HFF-Myc (cell line): Measurements from ENCODE around the gene GLDN.

ENCODE experiments used
- DNase-seq: peaks from one replicate; pipeline ENCODE4 v3.0.0-alpha.2; 2011; ENCODE audit warnings: low read depth; ENCODE audit errors: extremely low read depth
- H3K4me3 ChIP-seq: replicated peaks from 2 replicates; pipeline ENCODE4 v1.5.1; 2011; ENCODE audit warnings: low read depth, mild to moderate bottlenecking, control low read depth, low read length
- TF ChIP-seq, protein P1 (sequence below): IDR thresholded peaks from 2 replicates; pipeline ENCODE4 v1.5.1; 2012; ENCODE audit warnings: mild to moderate bottlenecking, low read depth, low read length, control low read depth; ENCODE audit errors: missing control alignments

Gene GLDN

DNA sequence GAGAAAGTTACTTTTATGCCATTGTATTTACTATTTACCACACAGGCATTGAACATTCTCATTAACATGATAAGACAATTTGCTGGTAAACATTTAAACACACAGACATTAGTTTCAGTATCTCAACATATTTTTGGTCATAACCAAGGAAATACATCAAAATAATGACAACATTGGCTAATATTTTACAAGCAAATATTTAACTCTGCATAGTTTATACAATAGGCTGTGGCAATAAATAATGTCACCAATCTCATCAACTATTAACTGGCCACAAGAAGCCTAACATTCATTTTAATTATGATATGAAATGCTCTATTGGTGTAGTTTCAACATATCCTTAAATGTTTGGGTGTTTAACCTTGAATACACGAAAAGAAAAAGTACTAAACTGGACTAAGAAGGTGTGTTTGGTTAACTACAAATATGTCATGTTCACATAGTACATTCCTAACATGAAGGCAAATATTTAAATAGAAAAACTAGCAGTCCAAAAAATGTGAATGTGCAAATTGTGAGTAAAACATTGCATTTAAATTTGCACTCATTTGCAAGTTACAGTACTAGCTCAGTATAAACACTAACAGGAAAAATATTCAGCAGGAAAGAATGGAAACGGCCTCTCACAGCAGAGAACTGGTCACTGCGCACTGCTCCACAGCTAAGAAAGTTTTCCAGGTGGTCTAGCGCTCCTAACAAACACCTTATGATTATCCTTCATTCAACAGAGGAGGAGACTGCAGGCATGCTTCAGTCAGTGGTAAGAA lies 106.6 kb downstream of the GLDN start:
- TF ChIP-seq, protein P1, sequence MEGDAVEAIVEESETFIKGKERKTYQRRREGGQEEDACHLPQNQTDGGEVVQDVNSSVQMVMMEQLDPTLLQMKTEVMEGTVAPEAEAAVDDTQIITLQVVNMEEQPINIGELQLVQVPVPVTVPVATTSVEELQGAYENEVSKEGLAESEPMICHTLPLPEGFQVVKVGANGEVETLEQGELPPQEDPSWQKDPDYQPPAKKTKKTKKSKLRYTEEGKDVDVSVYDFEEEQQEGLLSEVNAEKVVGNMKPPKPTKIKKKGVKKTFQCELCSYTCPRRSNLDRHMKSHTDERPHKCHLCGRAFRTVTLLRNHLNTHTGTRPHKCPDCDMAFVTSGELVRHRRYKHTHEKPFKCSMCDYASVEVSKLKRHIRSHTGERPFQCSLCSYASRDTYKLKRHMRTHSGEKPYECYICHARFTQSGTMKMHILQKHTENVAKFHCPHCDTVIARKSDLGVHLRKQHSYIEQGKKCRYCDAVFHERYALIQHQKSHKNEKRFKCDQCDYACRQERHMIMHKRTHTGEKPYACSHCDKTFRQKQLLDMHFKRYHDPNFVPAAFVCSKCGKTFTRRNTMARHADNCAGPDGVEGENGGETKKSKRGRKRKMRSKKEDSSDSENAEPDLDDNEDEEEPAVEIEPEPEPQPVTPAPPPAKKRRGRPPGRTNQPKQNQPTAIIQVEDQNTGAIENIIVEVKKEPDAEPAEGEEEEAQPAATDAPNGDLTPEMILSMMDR: no peak
- H3K4me3 ChIP-seq: no peak overlapping the region
- DNase-seq: no peak

DNA sequence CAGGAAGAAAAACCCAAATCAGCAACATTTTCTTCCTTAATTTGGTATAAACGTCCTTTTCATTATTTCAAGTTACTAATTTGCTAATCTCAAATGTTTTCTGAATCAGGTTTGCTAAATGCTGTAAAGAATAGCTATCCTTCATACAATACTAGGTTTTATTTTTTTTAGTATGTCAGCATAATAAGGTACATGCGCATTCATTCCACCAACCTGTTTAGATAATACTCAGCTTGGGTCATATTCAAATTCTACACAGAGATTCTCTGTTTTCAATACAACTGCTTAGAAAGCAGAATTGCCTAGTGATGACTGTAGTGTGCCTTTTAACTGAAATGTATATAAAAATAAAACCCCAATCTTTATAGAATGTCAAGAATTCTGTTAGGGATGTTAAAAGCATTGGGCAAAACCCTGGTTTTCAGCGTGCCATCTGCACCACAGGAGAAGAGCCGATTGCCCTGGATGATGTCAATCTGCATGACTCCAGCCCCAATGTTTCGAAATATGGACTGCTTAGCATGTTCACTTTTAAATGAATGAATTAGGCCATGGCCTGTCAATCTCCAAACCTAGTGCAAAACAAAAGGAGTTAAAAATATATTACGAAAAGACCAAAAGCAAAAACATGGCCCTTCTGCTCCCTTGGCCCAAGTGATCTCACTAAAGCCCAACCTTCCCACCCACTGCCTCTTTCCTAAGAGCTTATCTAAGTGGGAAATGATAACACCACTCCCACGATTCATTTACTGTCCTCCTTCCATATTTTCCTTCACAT lies 107.4 kb downstream of the GLDN start:
- DNase-seq: no peak
- no peak overlapping the region for H3K4me3 ChIP-seq
- TF ChIP-seq, protein P1: no peak

DNA sequence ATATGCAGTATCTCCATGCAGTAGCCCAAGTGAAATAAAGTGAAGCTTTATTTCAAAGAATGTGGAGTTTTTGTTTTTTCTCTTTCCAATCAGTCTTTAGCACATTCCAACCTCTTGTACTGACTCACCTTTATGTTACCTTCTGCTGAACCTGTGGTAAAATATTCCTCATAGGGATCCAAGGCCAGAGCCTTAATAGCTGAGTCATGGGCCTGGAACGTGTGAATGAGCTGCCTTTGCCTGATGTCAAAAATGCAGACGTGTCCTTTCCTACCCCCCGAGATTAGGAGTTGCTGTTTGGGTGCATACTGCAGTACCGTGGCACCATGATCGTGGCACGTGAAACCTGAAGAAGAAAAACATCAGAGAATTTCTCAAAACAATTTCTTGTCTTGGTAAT lies 108.5 kb downstream of the GLDN start:
- DNase-seq: no peak

More for the DNA sequence above, 108.5 kb downstream of the GLDN start:
- no peak overlapping the region for H3K4me3 ChIP-seq
- TF ChIP-seq, protein P1: no peak
